DOHH2 (cell line): ENCODE results near the gene TENT4A.

ENCODE experiments used
- H3F3A ChIP-seq: fragments of 200-600 bp; sonication (generic), shearing (Covaris generic); 2 replicates; pipeline ENCODE4 v1.6.0; 2016; ENCODE audit warnings: antibody characterized with exemption, mild to moderate bottlenecking; ENCODE audit not compliant: control insufficient read depth, insufficient read depth
- H3K27ac ChIP-seq: fragments of 200-600 bp; sonication (generic); 2 replicates; pipeline ENCODE4 v1.5.1; 2014; ENCODE audit warnings: low read depth, mild to moderate bottlenecking, low read length, moderate library complexity
- H3K27me3 ChIP-seq: fragments of 200-600 bp; sonication (generic); 2 replicates; pipeline ENCODE4 v1.6.1; 2014; ENCODE audit warnings: mild to moderate bottlenecking, low read length, mixed read lengths; ENCODE audit not compliant: control insufficient read depth
- H3K36me3 ChIP-seq: fragments of 200-600 bp; sonication (generic); 2 replicates; pipeline ENCODE4 v1.6.1; 2014; ENCODE audit warnings: mild to moderate bottlenecking, low read length, moderate library complexity, mixed read lengths; ENCODE audit not compliant: control insufficient read depth
- H3K4me1 ChIP-seq: fragments of 200-600 bp; sonication (generic); 2 replicates; pipeline ENCODE4 v1.6.1; 2014; ENCODE audit warnings: mild to moderate bottlenecking, low read length, mixed read lengths; ENCODE audit not compliant: control insufficient read depth
- H3K4me2 ChIP-seq: fragments of 200-600 bp; sonication (generic); 2 replicates; pipeline ENCODE4 v1.6.0; 2014; ENCODE audit warnings: mild to moderate bottlenecking, low read length, moderate library complexity
- H3K4me3 ChIP-seq: fragments of 200-600 bp; sonication (generic); 2 replicates; pipeline ENCODE4 v1.5.1; 2014; ENCODE audit warnings: mild to moderate bottlenecking, low read length, mixed read lengths
- H3K79me2 ChIP-seq: fragments of 200-600 bp; sonication (generic); 2 replicates; pipeline ENCODE4 v1.6.1; 2014; ENCODE audit warnings: mild to moderate bottlenecking, low read length, mixed read lengths; ENCODE audit not compliant: control insufficient read depth
- H3K9me2 ChIP-seq: fragments of 200-600 bp; sonication (generic); replicated peaks from 2 replicates; pipeline ENCODE4 v1.6.1; 2014; ENCODE audit warnings: mild to moderate bottlenecking, low read length, mixed read lengths; ENCODE audit not compliant: control insufficient read depth
- H3K9me3 ChIP-seq: fragments of 200-600 bp; sonication (generic); 2 replicates; pipeline ENCODE4 v1.6.1; 2014; ENCODE audit warnings: antibody characterized with exemption, low read length, mixed read lengths; ENCODE audit not compliant: control insufficient read depth, insufficient read depth
- H4K20me1 ChIP-seq: fragments of 200-600 bp; sonication (generic); 2 replicates; pipeline ENCODE4 v1.6.0; 2014; ENCODE audit warnings: low read depth, mild to moderate bottlenecking, antibody characterized with exemption, low read length, moderate library complexity; ENCODE audit not compliant: control insufficient read depth, insufficient read depth
- EZH2phosphoT487 ChIP-seq: fragments of 200-600 bp; sonication (generic); IDR thresholded peaks from 2 replicates; pipeline ENCODE4 v1.6.1; 2017; ENCODE audit warnings: borderline replicate concordance, mild to moderate bottlenecking, antibody characterized with exemption, low read length, moderate library complexity, mixed read lengths
- TF ChIP-seq, protein P1 (sequence below): fragments of 200-600 bp; sonication (generic); IDR thresholded peaks from one replicate; pipeline ENCODE4 v1.5.1; 2014; ENCODE audit warnings: antibody characterized with exemption, mild to moderate bottlenecking, low read depth, low read length; ENCODE audit not compliant: poor library complexity, severe bottlenecking

Gene TENT4A

GRCh38 chr5:6736106-6736505 lies 22.9 kb downstream of the TENT4A start:
- peaks cover 49% of the 10 kb centered on the region for H4K20me1 ChIP-seq
- H3K27me3 ChIP-seq, result no peaks in the 10 kb centered on the region
- H3K9me2 ChIP-seq, result no peaks in the 10 kb centered on the region
- H3K4me1 ChIP-seq, result peaks cover 45% of the 10 kb centered on the region
- H3K9me3 ChIP-seq, result no peaks in the 10 kb centered on the region
- H3K4me2 ChIP-seq, result no peak overlapping the region
- TF ChIP-seq, protein P1, sequence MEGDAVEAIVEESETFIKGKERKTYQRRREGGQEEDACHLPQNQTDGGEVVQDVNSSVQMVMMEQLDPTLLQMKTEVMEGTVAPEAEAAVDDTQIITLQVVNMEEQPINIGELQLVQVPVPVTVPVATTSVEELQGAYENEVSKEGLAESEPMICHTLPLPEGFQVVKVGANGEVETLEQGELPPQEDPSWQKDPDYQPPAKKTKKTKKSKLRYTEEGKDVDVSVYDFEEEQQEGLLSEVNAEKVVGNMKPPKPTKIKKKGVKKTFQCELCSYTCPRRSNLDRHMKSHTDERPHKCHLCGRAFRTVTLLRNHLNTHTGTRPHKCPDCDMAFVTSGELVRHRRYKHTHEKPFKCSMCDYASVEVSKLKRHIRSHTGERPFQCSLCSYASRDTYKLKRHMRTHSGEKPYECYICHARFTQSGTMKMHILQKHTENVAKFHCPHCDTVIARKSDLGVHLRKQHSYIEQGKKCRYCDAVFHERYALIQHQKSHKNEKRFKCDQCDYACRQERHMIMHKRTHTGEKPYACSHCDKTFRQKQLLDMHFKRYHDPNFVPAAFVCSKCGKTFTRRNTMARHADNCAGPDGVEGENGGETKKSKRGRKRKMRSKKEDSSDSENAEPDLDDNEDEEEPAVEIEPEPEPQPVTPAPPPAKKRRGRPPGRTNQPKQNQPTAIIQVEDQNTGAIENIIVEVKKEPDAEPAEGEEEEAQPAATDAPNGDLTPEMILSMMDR, result no peak
- no peak for TF ChIP-seq EZH2phosphoT487
- H3K36me3 ChIP-seq, result peaks cover 87% of the 10 kb centered on the region
- no peak overlapping the region for H3K27ac ChIP-seq
- H3K4me3 ChIP-seq, result no peak overlapping the region
- H3K79me2 ChIP-seq, result peaks cover 94% of the 10 kb centered on the region
- H3F3A ChIP-seq, result no peaks in the 10 kb centered on the region

GRCh38 chr5:6736524-6737042 lies 23.4 kb downstream of the TENT4A start:
- H3K9me3 ChIP-seq, result no peaks in the 10 kb centered on the region
- no peak overlapping the region for H3K4me3 ChIP-seq
- no peaks in the 10 kb centered on the region for H3F3A ChIP-seq
- no peaks in the 10 kb centered on the region for H3K9me2 ChIP-seq
- peaks cover 94% of the 10 kb centered on the region for H3K79me2 ChIP-seq
- H3K27ac ChIP-seq, result no peak overlapping the region
- H3K27me3 ChIP-seq, result no peaks in the 10 kb centered on the region
- peaks cover 40% of the 10 kb centered on the region for H3K4me1 ChIP-seq
- TF ChIP-seq, protein P1, result no peak
- no peak for TF ChIP-seq EZH2phosphoT487
- peaks cover 88% of the 10 kb centered on the region for H3K36me3 ChIP-seq
- H4K20me1 ChIP-seq, result peaks cover 45% of the 10 kb centered on the region
- H3K4me2 ChIP-seq, result no peak overlapping the region

DNA sequence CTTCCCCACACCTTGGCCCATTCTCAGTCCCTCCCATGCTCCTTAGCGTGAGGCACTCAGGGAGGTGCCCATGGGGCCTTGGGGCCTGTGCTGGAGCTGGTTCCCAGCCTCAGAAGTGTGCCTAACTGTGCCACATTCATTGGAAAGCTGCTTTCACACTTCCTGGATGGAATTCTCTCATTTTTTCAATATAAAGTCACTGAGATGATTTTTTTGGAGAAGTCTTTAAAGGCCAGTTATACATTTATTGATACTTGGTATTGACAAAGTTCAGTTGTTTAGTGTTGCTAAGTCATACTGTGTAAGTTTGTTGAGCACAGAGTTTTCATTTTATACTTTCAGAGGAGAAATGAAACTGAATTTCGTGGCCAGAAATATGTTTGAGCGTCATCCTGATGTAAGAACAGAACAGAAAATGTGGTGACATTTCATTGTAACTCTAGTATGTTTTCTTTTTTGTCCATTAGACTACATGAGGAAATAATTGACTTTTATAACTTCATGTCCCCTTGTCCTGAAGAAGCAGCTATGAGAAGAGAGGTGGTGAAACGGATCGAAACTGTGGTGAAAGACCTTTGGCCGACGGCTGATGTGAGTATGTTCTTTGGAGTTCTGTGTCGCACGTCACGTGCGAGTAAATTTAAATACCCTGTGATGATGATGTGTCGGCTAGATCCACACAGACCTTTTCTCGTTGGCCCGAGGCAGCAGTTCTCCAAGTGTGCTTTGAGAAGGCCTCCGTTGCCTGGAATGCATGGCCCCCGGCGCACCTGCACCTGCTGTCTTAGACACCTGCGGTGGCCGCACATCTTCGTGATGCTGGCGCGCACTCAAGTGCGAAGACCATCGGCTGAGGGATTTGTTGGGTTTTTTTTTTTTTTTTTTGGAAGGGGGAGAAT lies 24.1 kb downstream of the TENT4A start:
- H3K4me1 ChIP-seq, result peaks cover 33% of the 10 kb centered on the region
- H3K27ac ChIP-seq, result no peak overlapping the region
- H3K4me2 ChIP-seq, result no peak overlapping the region; the same call in 1 of the 2 replicates
- TF ChIP-seq, protein P1, result no peak
- TF ChIP-seq EZH2phosphoT487, result no peak
- no peaks in the 10 kb centered on the region for H3F3A ChIP-seq
- no peaks in the 10 kb centered on the region for H3K9me3 ChIP-seq
- H3K4me3 ChIP-seq, result no peak overlapping the region
- H4K20me1 ChIP-seq, result peaks cover 38% of the 10 kb centered on the region
- H3K9me2 ChIP-seq, result no peaks in the 10 kb centered on the region
- peaks cover 93% of the 10 kb centered on the region for H3K79me2 ChIP-seq
- H3K27me3 ChIP-seq, result no peaks in the 10 kb centered on the region
- H3K36me3 ChIP-seq, result peaks cover 87% of the 10 kb centered on the region
